Measurements from ENCODE around the gene CA6.

DNA sequence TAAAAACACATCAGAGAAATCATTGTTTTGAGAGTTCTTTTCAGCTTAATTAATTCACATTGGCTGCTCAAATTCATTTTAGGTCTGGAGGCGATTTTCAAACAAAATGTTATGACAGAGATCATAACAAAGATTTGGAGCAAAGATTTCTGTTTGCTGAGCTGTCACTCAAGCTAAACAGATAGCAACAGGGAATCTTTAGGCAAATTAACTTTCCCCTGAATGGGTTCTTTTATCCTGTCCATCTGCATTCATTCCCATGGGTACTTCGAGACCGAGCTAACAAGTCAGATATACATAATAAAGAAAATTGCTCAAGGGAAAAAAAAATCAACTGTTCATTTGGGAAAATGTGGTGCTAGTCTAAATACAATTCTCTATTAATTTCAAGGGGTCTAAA is 30.2 kb upstream of the CA6 start:
- TF ChIP-seq EZH2phosphoT487 (IDR thresholded peaks at IDR 0.05; ENCODE audit: low read length) (no peak), EZH2 (optimal IDR thresholded peaks at IDR 0.05; ENCODE audit: low read depth, low read length) (no peak)
- TF ChIP-seq, protein P1, sequence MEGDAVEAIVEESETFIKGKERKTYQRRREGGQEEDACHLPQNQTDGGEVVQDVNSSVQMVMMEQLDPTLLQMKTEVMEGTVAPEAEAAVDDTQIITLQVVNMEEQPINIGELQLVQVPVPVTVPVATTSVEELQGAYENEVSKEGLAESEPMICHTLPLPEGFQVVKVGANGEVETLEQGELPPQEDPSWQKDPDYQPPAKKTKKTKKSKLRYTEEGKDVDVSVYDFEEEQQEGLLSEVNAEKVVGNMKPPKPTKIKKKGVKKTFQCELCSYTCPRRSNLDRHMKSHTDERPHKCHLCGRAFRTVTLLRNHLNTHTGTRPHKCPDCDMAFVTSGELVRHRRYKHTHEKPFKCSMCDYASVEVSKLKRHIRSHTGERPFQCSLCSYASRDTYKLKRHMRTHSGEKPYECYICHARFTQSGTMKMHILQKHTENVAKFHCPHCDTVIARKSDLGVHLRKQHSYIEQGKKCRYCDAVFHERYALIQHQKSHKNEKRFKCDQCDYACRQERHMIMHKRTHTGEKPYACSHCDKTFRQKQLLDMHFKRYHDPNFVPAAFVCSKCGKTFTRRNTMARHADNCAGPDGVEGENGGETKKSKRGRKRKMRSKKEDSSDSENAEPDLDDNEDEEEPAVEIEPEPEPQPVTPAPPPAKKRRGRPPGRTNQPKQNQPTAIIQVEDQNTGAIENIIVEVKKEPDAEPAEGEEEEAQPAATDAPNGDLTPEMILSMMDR (IDR thresholded peaks at IDR 0.05; ENCODE audit: low read length): no peak

All from MM.1S (cell line).